Panc1 (cell line): ENCODE results near the gene SNPH. TPM values are rescaled to one million over a fixed set of nuclear protein-coding genes. Genes with fewer than 3 reads are reported as not detected.

ENCODE experiments used
- ATAC-seq: fragments of 200-7000 bp; cut with Tn5 transposase; 2 replicates; pipeline ENCODE4 v1.9.1; 2020; ENCODE audit warnings: mild to moderate bottlenecking, moderate library complexity
- BruUV-seq: library from RNA; stranded (reverse); fragments of 400-500 nt; replicated peaks from 2 replicates; lab custom pipeline; 2021; lab: Mats Ljungman, UMichigan
- CTCF ChIA-PET: fragments of 300-600 bp; sonication (Branson Sonifier 250); formaldehyde crosslinking; loops from one replicate; lab custom pipeline; 2022; ENCODE audit warnings: antibody characterized with exemption; lab: Charles Lee
- POLR2A ChIA-PET: fragments of 300-600 bp; sonication (Branson Sonifier 250); formaldehyde crosslinking; loops from one replicate; lab custom pipeline; 2022; ENCODE audit warnings: antibody characterized with exemption; lab: Charles Lee
- DNase-seq: peaks from one replicate; pipeline ENCODE4 v3.0.0-alpha.2; 2010; ENCODE audit warnings: low read depth, low spot score
- H3K27ac ChIP-seq: 2 replicates; pipeline ENCODE4 v1.5.1; 2011; ENCODE audit warnings: mild to moderate bottlenecking, low read length, inconsistent platforms
- H3K27me3 ChIP-seq: fragments of 200-500 bp; sonication (Bioruptor generic); 2 replicates; pipeline ENCODE4 v1.6.0; 2014; ENCODE audit warnings: low read length, inconsistent platforms; ENCODE audit not compliant: control insufficient read depth, insufficient read depth
- H3K36me3 ChIP-seq: fragments of 200-500 bp; sonication (Bioruptor generic); 2 replicates; pipeline ENCODE4 v1.5.1; 2014; ENCODE audit warnings: inconsistent platforms, mild to moderate bottlenecking, low read length, moderate library complexity; ENCODE audit not compliant: control insufficient read depth, insufficient read depth
- H3K4me1 ChIP-seq: 2 replicates; pipeline ENCODE4 v1.5.1; 2011; ENCODE audit warnings: inconsistent platforms, mild to moderate bottlenecking, low read length, moderate library complexity; ENCODE audit not compliant: control insufficient read depth, insufficient read depth
- H3K4me3 ChIP-seq, 2 experiments: 2 replicates each; pipeline ENCODE4 v1.5.1; 2011 to 2012; ENCODE audit warnings: low read depth in 2 of 2, low read length in 2 of 2, mild to moderate bottlenecking in 2 of 2, inconsistent platforms in 1 of 2, moderate library complexity in 1 of 2
- H3K9me3 ChIP-seq: fragments of 200-500 bp; sonication (Bioruptor generic); 2 replicates; pipeline ENCODE4 v1.5.1; 2014; ENCODE audit warnings: low read depth, mild to moderate bottlenecking, inconsistent platforms, low read length, moderate library complexity; ENCODE audit not compliant: control insufficient read depth, insufficient read depth
- CTCF ChIP-seq: fragments of 450-650 bp; IDR thresholded peaks from 2 replicates; pipeline ENCODE4 v1.5.1; 2017; ENCODE audit warnings: mild to moderate bottlenecking
- POLR2AphosphoS5 ChIP-seq: IDR thresholded peaks from 2 replicates; pipeline ENCODE4 v1.6.1; 2012; ENCODE audit warnings: mild to moderate bottlenecking, low read depth, low read length, moderate library complexity
- SIN3A ChIP-seq: IDR thresholded peaks from 2 replicates; pipeline ENCODE4 v1.6.1; 2012; ENCODE audit warnings: low read depth, mild to moderate bottlenecking, low read length, moderate library complexity, borderline replicate concordance; ENCODE audit not compliant: insufficient read depth
- TCF7L2 ChIP-seq: IDR thresholded peaks from 2 replicates; pipeline ENCODE4 v1.6.1; 2011; ENCODE audit warnings: mild to moderate bottlenecking, low read depth, low read length, inconsistent platforms
- in situ Hi-C: cut with HindIII; loops from 2 replicates; pipeline ENCODE4 v1.10.0; 2016; ENCODE audit warnings: low sequenced_read_pairs, low pct_unique_long_range_greater_than_20kb
- intact Hi-C: fragments of 100-400 bp; cut with micrococcal nuclease; formaldehyde crosslinking; loops from one replicate; pipeline ENCODE4 v1.10.0; 2022; ENCODE audit not compliant: unreplicated experiment
- total RNA-seq: library from RNA; stranded (reverse); gene quantifications from one replicate; pipeline ENCODE4 v1.2.1, GENCODE V29; 2021; ENCODE audit not compliant: unreplicated experiment
- TF ChIP-seq, protein P1 (sequence below), 2 experiments: IDR thresholded peaks; 2 replicates each; pipeline ENCODE4 v1.6.1; 2011 to 2012; ENCODE audit warnings: low read depth in 2 of 2, control low read depth in 1 of 2, low read length in 1 of 2, mild to moderate bottlenecking in 1 of 2, moderate library complexity in 1 of 2; ENCODE audit not compliant: insufficient read depth in 1 of 2

The SNPH gene
- total RNA-seq, 1 experiment from 2014 or later = 6.4 TPM

- CTCF ChIA-PET = no interaction called here
- Histone ChIP-seq H3K4me3 (no peak overlapping the region), H3K4me1 (peaks cover 9% of the 10 kb centered on the region; the same call in 1 of the 2 replicates), H3K27me3 (no peaks in the 10 kb centered on the region), H3K27ac (peak overlapping the region; percentile 11; the same call in 1 of the 2 replicates), H3K9me3 (no peaks in the 10 kb centered on the region), H3K36me3 (no peaks in the 10 kb centered on the region)
- POLR2A ChIA-PET = no interaction called here
- TF ChIP-seq, protein P1, sequence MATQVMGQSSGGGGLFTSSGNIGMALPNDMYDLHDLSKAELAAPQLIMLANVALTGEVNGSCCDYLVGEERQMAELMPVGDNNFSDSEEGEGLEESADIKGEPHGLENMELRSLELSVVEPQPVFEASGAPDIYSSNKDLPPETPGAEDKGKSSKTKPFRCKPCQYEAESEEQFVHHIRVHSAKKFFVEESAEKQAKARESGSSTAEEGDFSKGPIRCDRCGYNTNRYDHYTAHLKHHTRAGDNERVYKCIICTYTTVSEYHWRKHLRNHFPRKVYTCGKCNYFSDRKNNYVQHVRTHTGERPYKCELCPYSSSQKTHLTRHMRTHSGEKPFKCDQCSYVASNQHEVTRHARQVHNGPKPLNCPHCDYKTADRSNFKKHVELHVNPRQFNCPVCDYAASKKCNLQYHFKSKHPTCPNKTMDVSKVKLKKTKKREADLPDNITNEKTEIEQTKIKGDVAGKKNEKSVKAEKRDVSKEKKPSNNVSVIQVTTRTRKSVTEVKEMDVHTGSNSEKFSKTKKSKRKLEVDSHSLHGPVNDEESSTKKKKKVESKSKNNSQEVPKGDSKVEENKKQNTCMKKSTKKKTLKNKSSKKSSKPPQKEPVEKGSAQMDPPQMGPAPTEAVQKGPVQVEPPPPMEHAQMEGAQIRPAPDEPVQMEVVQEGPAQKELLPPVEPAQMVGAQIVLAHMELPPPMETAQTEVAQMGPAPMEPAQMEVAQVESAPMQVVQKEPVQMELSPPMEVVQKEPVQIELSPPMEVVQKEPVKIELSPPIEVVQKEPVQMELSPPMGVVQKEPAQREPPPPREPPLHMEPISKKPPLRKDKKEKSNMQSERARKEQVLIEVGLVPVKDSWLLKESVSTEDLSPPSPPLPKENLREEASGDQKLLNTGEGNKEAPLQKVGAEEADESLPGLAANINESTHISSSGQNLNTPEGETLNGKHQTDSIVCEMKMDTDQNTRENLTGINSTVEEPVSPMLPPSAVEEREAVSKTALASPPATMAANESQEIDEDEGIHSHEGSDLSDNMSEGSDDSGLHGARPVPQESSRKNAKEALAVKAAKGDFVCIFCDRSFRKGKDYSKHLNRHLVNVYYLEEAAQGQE (IDR thresholded peaks at IDR 0.05; ENCODE audit: insufficient read depth in 1 of 2, low read depth in 2 of 2, low read length in 1 of 2) = no peak
- TF ChIP-seq POLR2AphosphoS5 (no peak), SIN3A (no peak), CTCF (peak; percentile 95), TCF7L2 (no peak)
- BruUV-seq = no TSS peak
- in situ Hi-C loops = no loop called here
- intact Hi-C loops = loop anchor here (1.0 kb wide), 1 partner anchor 124 kb away; no protein-coding TSS in a partner anchor
- ATAC-seq = peak; percentile 81
- DNase-seq = peak; percentile 35
These were observed 47.3 kb downstream of the SNPH start for GRCh38 chr20:1313236-1313964.

DNA sequence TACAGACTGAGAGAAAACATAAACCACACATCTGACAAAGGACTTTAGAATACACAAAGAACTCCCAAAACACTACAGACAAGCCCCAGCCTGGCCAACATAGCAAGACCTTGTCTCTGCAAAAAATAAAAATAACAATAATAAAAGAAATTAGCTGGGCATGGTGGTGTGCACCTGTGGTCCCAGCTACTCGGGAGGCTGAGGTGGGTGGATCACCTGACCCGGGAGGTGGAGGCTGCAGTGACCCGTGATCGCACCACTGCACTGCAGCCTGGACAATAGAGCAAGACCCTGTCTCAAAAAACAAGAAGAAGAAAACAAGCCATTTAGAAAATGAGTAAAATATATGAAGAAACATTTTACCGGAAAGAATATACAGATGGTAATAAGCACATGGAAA lies 49.7 kb downstream of the SNPH start:
- Histone ChIP-seq H3K4me3 (no peak overlapping the region), H3K27me3 (no peaks in the 10 kb centered on the region), H3K4me1 (peaks cover 9% of the 10 kb centered on the region; the same call in 1 of the 2 replicates), H3K27ac (no peak overlapping the region), H3K9me3 (no peaks in the 10 kb centered on the region), H3K36me3 (no peaks in the 10 kb centered on the region)
- TF ChIP-seq SIN3A = no peak
- TF ChIP-seq CTCF = no peak
- TF ChIP-seq TCF7L2 = no peak
- TF ChIP-seq POLR2AphosphoS5 = no peak
- TF ChIP-seq, protein P1 (IDR thresholded peaks at IDR 0.05; ENCODE audit: insufficient read depth in 1 of 2, low read depth in 2 of 2, low read length in 1 of 2) = no peak
- BruUV-seq = no TSS peak
- in situ Hi-C loops (no loop called here), intact Hi-C loops (no loop called here)
- no peak for DNase-seq
- ChIA-PET CTCF (no interaction called here), POLR2A (interaction anchor here (0.6 kb wide), 1 partner anchor 145 kb away, joined by 3 read pairs; no protein-coding TSS in a partner anchor)
- no peak for ATAC-seq
